H1 (cell line): ENCODE measurements around the gene CLCC1. TPM values are rescaled to one million over a fixed set of nuclear protein-coding genes. Genes with fewer than 3 reads are reported as not detected.

Experiments used
- CTCF ChIA-PET: fragments of 300-600 bp; sonication (Branson Sonifier 250); formaldehyde crosslinking; loops from one replicate; lab custom pipeline; 2021; ENCODE audit not compliant: partially characterized antibody; lab: Charles Lee
- POLR2A ChIA-PET: fragments of 300-600 bp; sonication (Branson Sonifier 250); formaldehyde crosslinking; loops from one replicate; lab custom pipeline; 2021; ENCODE audit warnings: inconsistent platforms; ENCODE audit not compliant: partially characterized antibody; lab: Charles Lee
- DNase-seq, 2 experiments: peaks; one replicate each; pipeline versions ENCODE4 v3.0.0 to v3.0.0-alpha.2; 2010 to 2022; ENCODE audit warnings: low spot score in 2 of 2, low read depth in 1 of 2, mixed read lengths in 1 of 2
- FAIRE-seq: peaks from 2 replicates; lab custom pipeline; 2011; peaks lifted over from hg19 to GRCh38; lab: Jason Lieb, UNC
- H2AFZ ChIP-seq: 2 replicates; pipeline ENCODE4 v1.8.1; 2012; ENCODE audit warnings: low read length, inconsistent platforms
- H2AK5ac ChIP-seq: 2 replicates; pipeline ENCODE4 v1.6.1; 2013; ENCODE audit warnings: low read depth, low read length
- H2BK120ac ChIP-seq: replicated peaks from 2 replicates; pipeline ENCODE3; 2013; ENCODE audit warnings: low read depth, low read length, inconsistent platforms
- H2BK12ac ChIP-seq: 2 replicates; pipeline ENCODE4 v1.6.1; 2013; ENCODE audit warnings: low read depth, low read length
- H2BK15ac ChIP-seq: 2 replicates; pipeline ENCODE4 v1.6.1; 2013; ENCODE audit warnings: low read length
- H2BK20ac ChIP-seq: 2 replicates; pipeline ENCODE4 v1.6.1; 2013; ENCODE audit warnings: low read length
- H2BK5ac ChIP-seq: 2 replicates; pipeline ENCODE4 v1.6.1; 2013; ENCODE audit warnings: low read depth, low read length
- H3K14ac ChIP-seq: 2 replicates; pipeline ENCODE4 v1.6.1; 2013; ENCODE audit warnings: inconsistent platforms; ENCODE audit not compliant: insufficient read length
- H3K18ac ChIP-seq: 2 replicates; pipeline ENCODE4 v1.6.1; 2013; ENCODE audit warnings: low read length; ENCODE audit errors: extremely low read depth
- H3K23ac ChIP-seq: 2 replicates; pipeline ENCODE4 v1.6.1; 2013; ENCODE audit warnings: inconsistent platforms; ENCODE audit not compliant: insufficient read length
- H3K23me2 ChIP-seq: 2 replicates; pipeline ENCODE4 v1.6.1; 2013; ENCODE audit warnings: low read depth, low read length
- H3K27ac ChIP-seq: 2 replicates; pipeline ENCODE4 v1.6.1; 2011; ENCODE audit warnings: low read depth, low read length, inconsistent platforms
- H3K27me3 ChIP-seq, 4 experiments: replicated peaks in 1 of 4; 1 replicate in 1 of 4; 2 replicates in 3 of 4; pipeline versions ENCODE4 v1.6.1 to v1.8.1; 2011 to 2013; ENCODE audit warnings: low read length in 3 of 4, mild to moderate bottlenecking in 3 of 4, inconsistent platforms in 2 of 4, mixed read lengths in 2 of 4, moderate library complexity in 1 of 4; ENCODE audit not compliant: control insufficient read depth in 3 of 4, insufficient read depth in 3 of 4; ENCODE audit errors: extremely low read depth in 1 of 4
- H3K36me3 ChIP-seq, 4 experiments: 2 replicates each; pipeline versions ENCODE4 v1.6.1 to v1.8.1; 2011 to 2013; ENCODE audit warnings: mild to moderate bottlenecking in 4 of 4, low read length in 3 of 4, moderate library complexity in 2 of 4, control low read depth in 1 of 4, inconsistent platforms in 1 of 4; ENCODE audit not compliant: insufficient read depth in 4 of 4, control insufficient read depth in 2 of 4
- H3K4ac ChIP-seq: replicated peaks from 2 replicates; pipeline ENCODE3; 2013; ENCODE audit warnings: low read length, low read depth, mixed read lengths, inconsistent platforms; ENCODE audit not compliant: insufficient read length
- H3K4me1 ChIP-seq, 4 experiments: replicated peaks in 1 of 4; 1 replicate in 1 of 4; 2 replicates in 3 of 4; pipeline versions ENCODE4 v1.6.1 to v1.8.1; 2011 to 2013; ENCODE audit warnings: low read length in 3 of 4, inconsistent platforms in 2 of 4, mixed read lengths in 1 of 4; ENCODE audit not compliant: insufficient read depth in 4 of 4, control insufficient read depth in 3 of 4
- H3K4me2 ChIP-seq, 2 experiments: 2 replicates each; pipeline versions ENCODE4 v1.6.1 to v1.8.1; 2011 to 2013; ENCODE audit warnings: low read depth in 2 of 2, low read length in 2 of 2, control low read depth in 1 of 2, inconsistent platforms in 1 of 2, mild to moderate bottlenecking in 1 of 2; ENCODE audit not compliant: insufficient read depth in 1 of 2
- H3K4me3 ChIP-seq, 4 experiments: fragments of 200-600, 300-600 bp in 1 of 4; sonication (generic), shearing (Covaris generic), sonication (Bioruptor Twin) in 1 of 4; 2 replicates each; pipeline versions ENCODE4 v1.5.1 to v1.8.1; 2011 to 2016; ENCODE audit warnings: low read length in 4 of 4, low read depth in 3 of 4, control low read depth in 2 of 4, inconsistent platforms in 2 of 4, mild to moderate bottlenecking in 2 of 4, mixed read lengths in 1 of 4, moderate library complexity in 1 of 4; ENCODE audit not compliant: insufficient read depth in 2 of 4; ENCODE audit errors: extremely low read depth in 1 of 4
- H3K56ac ChIP-seq: replicated peaks from 2 replicates; pipeline ENCODE3; 2013; ENCODE audit warnings: low read depth, mild to moderate bottlenecking, mixed read lengths, low read length, inconsistent platforms; ENCODE audit not compliant: insufficient read length
- H3K79me1 ChIP-seq: 2 replicates; pipeline ENCODE4 v1.6.1; 2013; ENCODE audit warnings: low read depth, low read length, control low read depth
- H3K79me2 ChIP-seq, 2 experiments: 2 replicates each; pipeline versions ENCODE4 v1.6.1 to v1.8.1; 2012 to 2013; ENCODE audit warnings: low read length in 2 of 2, mild to moderate bottlenecking in 2 of 2, inconsistent platforms in 1 of 2; ENCODE audit not compliant: insufficient read depth in 2 of 2, control insufficient read depth in 1 of 2
- H3K9ac ChIP-seq, 4 experiments: replicated peaks in 1 of 4; 1 replicate in 1 of 4; 2 replicates in 3 of 4; pipeline versions ENCODE4 v1.6.1 to v1.8.1; 2011 to 2013; ENCODE audit warnings: low read depth in 3 of 4, low read length in 3 of 4, control low read depth in 2 of 4, mild to moderate bottlenecking in 2 of 4, moderate library complexity in 2 of 4, inconsistent platforms in 1 of 4; ENCODE audit errors: extremely low read depth in 1 of 4
- H3K9me3 ChIP-seq, 2 experiments: 2 replicates each; pipeline versions ENCODE4 v1.6.1 to v1.8.1; 2012 to 2013; ENCODE audit warnings: mild to moderate bottlenecking in 2 of 2, moderate library complexity in 2 of 2, control low read depth in 1 of 2, inconsistent platforms in 1 of 2, low read depth in 1 of 2, low read length in 1 of 2, mixed read lengths in 1 of 2; ENCODE audit not compliant: insufficient read depth in 2 of 2
- H4K20me1 ChIP-seq, 2 experiments: replicated peaks in 1 of 2; 2 replicates each; pipeline versions ENCODE3 to v1.8.1; 2011 to 2013; ENCODE audit warnings: inconsistent platforms in 2 of 2, low read length in 2 of 2, mild to moderate bottlenecking in 1 of 2; ENCODE audit not compliant: insufficient read depth in 2 of 2, control insufficient read depth in 1 of 2
- H4K5ac ChIP-seq: 2 replicates; pipeline ENCODE4 v1.6.1; 2013; ENCODE audit warnings: low read length, low read depth, mixed read lengths, inconsistent platforms; ENCODE audit not compliant: insufficient read length
- H4K8ac ChIP-seq: 2 replicates; pipeline ENCODE4 v1.8.0; 2013; ENCODE audit warnings: mild to moderate bottlenecking, moderate library complexity, low read length, inconsistent platforms; ENCODE audit not compliant: insufficient read depth; ENCODE audit errors: extremely low read depth
- H4K91ac ChIP-seq: replicated peaks from 2 replicates; pipeline ENCODE3; 2013; ENCODE audit warnings: low read length, mixed read lengths, inconsistent platforms; ENCODE audit not compliant: insufficient read length
- ATF3 ChIP-seq: IDR thresholded peaks from 2 replicates; pipeline ENCODE4 v1.6.1; 2011; ENCODE audit warnings: low read depth, mild to moderate bottlenecking, low read length; ENCODE audit not compliant: insufficient read depth
- CEBPB ChIP-seq: IDR thresholded peaks from 2 replicates; pipeline ENCODE4 v1.6.1; 2012; ENCODE audit warnings: low read depth, low read length
- CREB1 ChIP-seq: IDR thresholded peaks from 2 replicates; pipeline ENCODE4 v1.6.1; 2012; ENCODE audit warnings: inconsistent platforms
- CTBP2 ChIP-seq: IDR thresholded peaks from 2 replicates; pipeline ENCODE4 v1.7.0; 2011; ENCODE audit warnings: borderline replicate concordance, mild to moderate bottlenecking, moderate library complexity, mixed read lengths, low read length; ENCODE audit not compliant: insufficient read depth, insufficient read length
- EP300 ChIP-seq, 2 experiments: IDR thresholded peaks; 1 replicate in 1 of 2; 2 replicates in 1 of 2; pipeline ENCODE4 v1.6.1; 2011 to 2012; ENCODE audit warnings: low read depth in 2 of 2, low read length in 2 of 2, mild to moderate bottlenecking in 2 of 2, borderline replicate concordance in 1 of 2, inconsistent platforms in 1 of 2, moderate library complexity in 1 of 2
- GABPA ChIP-seq: IDR thresholded peaks from 2 replicates; pipeline ENCODE4 v1.6.1; 2011; ENCODE audit warnings: mild to moderate bottlenecking, low read length, moderate library complexity, borderline replicate concordance; ENCODE audit not compliant: insufficient read depth
- HDAC6 ChIP-seq: IDR thresholded peaks from one replicate; pipeline ENCODE4 v1.7.1; 2012; ENCODE audit warnings: low read depth, mild to moderate bottlenecking, inconsistent platforms, low read length, moderate library complexity
- NANOG ChIP-seq: IDR thresholded peaks from 2 replicates; pipeline ENCODE4 v1.6.1; 2011; ENCODE audit warnings: low read length, low read depth, mild to moderate bottlenecking, inconsistent platforms; ENCODE audit not compliant: insufficient read depth, poor library complexity, severe bottlenecking
- POLR2A ChIP-seq, 2 experiments: IDR thresholded peaks; 1 replicate in 1 of 2; 2 replicates in 1 of 2; pipeline ENCODE4 v1.6.1; 2011; ENCODE audit warnings: low read depth in 2 of 2, low read length in 2 of 2, mild to moderate bottlenecking in 2 of 2; ENCODE audit errors: control extremely low read depth in 1 of 2
- RBBP5 ChIP-seq: IDR thresholded peaks from 2 replicates; pipeline ENCODE4 v1.7.1; 2012; ENCODE audit warnings: low read depth, mild to moderate bottlenecking, inconsistent platforms, low read length, moderate library complexity, borderline replicate concordance
- SP1 ChIP-seq: IDR thresholded peaks from 2 replicates; pipeline ENCODE4 v1.6.1; 2011; ENCODE audit warnings: low read depth, low read length
- SUZ12 ChIP-seq: fragments of 200-600 bp; sonication (generic); IDR thresholded peaks from 2 replicates; pipeline ENCODE4 v1.6.1; 2012; ENCODE audit warnings: mild to moderate bottlenecking, inconsistent platforms, low read length, moderate library complexity, mixed read lengths
- ZNF274 ChIP-seq: IDR thresholded peaks from 2 replicates; pipeline ENCODE4 v1.7.0; 2012; ENCODE audit warnings: low read length, borderline replicate concordance; ENCODE audit errors: extremely low read depth
- WGBS, 2 experiments: shearing (Covaris generic) in 1 of 2; methylation state at CpG; one replicate each; pipeline versions ENCODE4 v1.1.6 to v1.1.7; 2013 to 2015; ENCODE audit warnings: low lambda C conversion rate in 2 of 2, mixed read lengths in 2 of 2, inconsistent platforms in 1 of 2, low coverage in 1 of 2, missing lambda C conversion rate in 1 of 2; ENCODE audit not compliant: insufficient replicate concordance in 2 of 2, insufficient coverage in 1 of 2, insufficient read length in 1 of 2; ENCODE audit errors: extremely low coverage in 1 of 2, missing lambda C conversion rate in 1 of 2; 5-methylcytosine and 5-hydroxymethylcytosine counted together
- polyA plus RNA-seq, 7 experiments: library from polyadenylated mRNA; depleted of rRNA in 3 of 7; stranded (reverse) in 5 of 7; unstranded in 2 of 7; fragments of >200 nt in 5 of 7; fragments of 200-250 nt in 2 of 7; gene quantifications; 1 replicate in 5 of 7; 2 replicates in 1 of 7; 4 replicates in 1 of 7; pipeline versions ENCODE4 v1.2.1 to v1.2.3, GENCODE V29; 2011 to 2013; ENCODE audit warnings: missing spikeins in 2 of 7, mixed read lengths in 2 of 7
- total RNA-seq: library from RNA; stranded (reverse); fragmentation: NEBNext Ultra II Directional; extraction: Animal tissue kit (Norgen Biotek cat#: 25700); gene quantifications from 2 replicates; pipeline ENCODE4 v1.2.1, GENCODE V29; 2021

Gene CLCC1
- total and polyA plus RNA-seq, 2 of the 8 experiments (the other 6 are each of a cell fraction or from before 2014, with no cell fraction given), result 8.1 to 23.8 TPM

- Histone ChIP-seq H4K91ac (no peak overlapping the region), H3K9ac (no peak overlapping the region), H4K5ac (no peak overlapping the region), H2BK5ac (no peak overlapping the region), H2BK15ac (no peak overlapping the region), H3K4me3 (no peak overlapping the region), H3K18ac (no peak overlapping the region), H2BK20ac (no peak overlapping the region), H3K56ac (no peak overlapping the region), H3K27ac (no peak overlapping the region), H2AK5ac (no peak overlapping the region), H3K4ac (no peak overlapping the region), H3K36me3 (peaks cover 0 to 6% (median 0%) of the 10 kb centered on the region in 4 experiments; a peak in 1 of 8 replicates), H3K4me1 (peaks cover 0 to under 1% (median 0%) of the 10 kb centered on the region in 4 experiments; a peak in 4 of 7 replicates), H2AFZ (no peak overlapping the region), H3K23me2 (peaks cover 2% of the 10 kb centered on the region; the same call in 1 of the 2 replicates), H2BK120ac (no peak overlapping the region), H3K23ac (no peak overlapping the region), H3K79me1 (peaks cover 6% of the 10 kb centered on the region; the same call in 1 of the 2 replicates), H3K9me3 (no peaks in the 10 kb centered on the region), H4K20me1 (peaks cover 1 to 8% of the 10 kb centered on the region in 2 experiments), H4K8ac (no peak overlapping the region), H3K14ac (no peak overlapping the region), H2BK12ac (no peak overlapping the region), H3K4me2 (no peak overlapping the region), H3K79me2 (peaks cover 0 to 38% of the 10 kb centered on the region in 2 experiments; a peak in 2 of 4 replicates), H3K27me3 (no peaks in the 10 kb centered on the region)
- FAIRE-seq, result no peak
- TF ChIP-seq RBBP5, result no peak
- TF ChIP-seq CEBPB, result no peak
- no peak for TF ChIP-seq ATF3
- no peak for TF ChIP-seq POLR2A (IDR thresholded peaks at IDR 0.05; ENCODE audit: control extremely low read depth in 1 of 2, low read depth in 2 of 2, low read length in 2 of 2)
- TF ChIP-seq GABPA, result no peak
- no peak for TF ChIP-seq NANOG
- no peak for TF ChIP-seq SUZ12
- TF ChIP-seq CREB1, result no peak
- no peak for TF ChIP-seq SP1
- no peak for TF ChIP-seq CTBP2
- TF ChIP-seq HDAC6, result no peak
- TF ChIP-seq EP300 (IDR thresholded peaks at IDR 0.05; ENCODE audit: borderline replicate concordance in 1 of 2, low read depth in 2 of 2, low read length in 2 of 2), result no peak
- no peak for TF ChIP-seq ZNF274
- ChIA-PET POLR2A (interaction anchor here (0.6 to 1.4 kb wide), 3 partner anchors 12 to 518 kb away, joined by 3 to 9 read pairs (median 4); partner anchors contain the start of gene STXBP3), CTCF (interaction anchor here (0.9 to 2.0 kb wide), 3 partner anchors 62 to 123 kb away, joined by 3 to 5 read pairs (median 4); no protein-coding TSS in a partner anchor)
- no peak for DNase-seq
- WGBS, 2 experiments, result 95 to 100% methylated on average over 1 to 5 of the region's 5 CpGs
Observed at GRCh38 chr1:108960719-108961118, 2.6 kb downstream of the CLCC1 start.
